ENCODE measurements around the gene UNCX.

Gene UNCX

DNA sequence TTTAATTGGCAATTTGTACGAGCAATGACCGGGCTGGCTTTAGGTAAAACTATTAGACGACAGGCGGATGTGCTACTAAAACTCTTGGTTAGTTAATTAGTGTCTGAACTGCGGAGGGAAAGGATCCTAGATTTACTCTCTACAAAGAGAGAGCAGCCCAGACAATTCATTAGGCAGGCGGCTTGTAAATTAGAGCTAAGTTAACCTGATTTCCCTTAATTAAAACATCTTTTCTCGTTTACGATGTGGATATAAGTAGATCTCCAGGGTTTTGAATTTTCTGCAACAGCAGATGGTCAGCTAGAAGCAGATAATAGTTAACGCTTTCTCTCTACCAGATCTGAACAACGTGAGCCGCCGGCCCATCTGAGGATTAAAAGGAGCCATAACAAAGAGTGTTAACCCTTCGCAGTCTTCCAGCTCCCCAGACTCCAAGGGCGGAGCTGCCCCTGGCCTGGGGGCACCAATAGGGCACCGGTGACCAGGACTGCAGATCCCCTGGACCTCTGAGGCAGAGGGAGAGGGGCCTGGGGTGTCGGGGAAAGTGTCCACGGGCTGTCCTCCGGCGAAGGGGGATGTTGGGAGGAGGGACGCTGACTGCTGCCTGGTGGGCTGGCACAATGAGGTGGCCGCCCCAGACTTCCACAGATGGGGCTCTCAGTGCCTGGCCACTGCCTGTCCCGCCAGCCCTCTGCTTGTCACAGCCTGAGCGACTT, 6.3 kb upstream of the UNCX start:
- H3K4me2 ChIP-seq (ENCODE audit: low read length, poor library complexity, severe bottlenecking) = no peak overlapping the region
- H3K9me3 ChIP-seq (ENCODE audit: control insufficient read depth, low read length) = peaks cover 5% of the 10 kb centered on the region

DNA sequence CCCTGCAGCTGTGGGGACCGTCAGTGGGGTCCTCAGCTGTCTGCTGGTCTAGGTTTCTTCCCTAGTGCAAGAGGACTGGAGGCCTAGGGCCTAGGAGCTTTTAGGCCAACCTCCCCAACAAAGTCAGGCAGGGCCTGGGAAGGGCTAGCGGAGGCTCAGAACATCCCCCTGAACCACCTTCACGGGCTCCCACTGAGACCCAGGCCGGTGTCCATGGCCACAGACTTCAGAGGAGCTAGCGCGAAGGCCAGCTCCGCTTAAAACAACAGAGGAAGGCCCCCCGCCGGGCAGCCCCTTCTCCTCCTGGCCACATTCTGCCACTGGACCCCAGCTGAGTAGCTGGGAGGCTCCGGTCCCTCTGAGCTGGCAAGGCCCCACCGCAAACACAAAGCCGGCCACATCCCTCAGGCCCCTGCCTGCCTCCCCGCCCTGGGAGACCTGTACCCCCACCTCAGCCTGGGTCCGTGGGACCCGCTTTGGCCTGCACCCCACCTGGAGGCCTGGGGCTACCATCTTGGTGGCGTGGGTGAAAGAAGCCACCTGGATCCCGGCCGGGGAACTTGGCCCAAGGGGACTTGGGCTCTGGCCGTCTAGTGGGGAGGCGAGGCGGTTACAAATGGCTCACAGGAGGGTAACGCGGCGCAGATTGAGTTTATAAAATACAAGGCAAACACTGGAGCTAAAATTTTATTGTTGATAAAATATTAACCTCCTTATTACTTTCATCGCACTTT, 5.4 kb upstream of the UNCX start:
- Histone ChIP-seq H3K14ac (ENCODE audit: low read length in 2 of 2) (no peak overlapping the region), H3K79me1 (replicated peaks; ENCODE audit: low read length, poor library complexity, severe bottlenecking) (no peaks in the 10 kb centered on the region), H2BK5ac (ENCODE audit: low read depth, low read length, poor library complexity, severe bottlenecking) (no peak overlapping the region), H3K27me3 (ENCODE audit: control insufficient read depth in 1 of 2, insufficient read depth in 1 of 2, low read length in 2 of 2) (peaks cover 85 to 87% of the 10 kb centered on the region in 2 experiments), H3K23ac (ENCODE audit: low read length in 2 of 2) (no peak overlapping the region), H4K8ac (ENCODE audit: low read length) (no peak overlapping the region), H3K9ac (ENCODE audit: low read length) (no peak overlapping the region), H3K9me3 (ENCODE audit: control insufficient read depth, low read length) (peaks cover 5% of the 10 kb centered on the region), H2AFZ (ENCODE audit: low read depth, low read length) (no peak overlapping the region), H3K4ac (ENCODE audit: low read depth in 1 of 2, low read length in 2 of 2) (no peak overlapping the region), H3K4me2 (ENCODE audit: low read length, poor library complexity, severe bottlenecking) (no peak overlapping the region), H3K4me1 (ENCODE audit: control insufficient read depth, insufficient read depth, low read depth, low read length) (peaks cover 12% of the 10 kb centered on the region), H2BK15ac (ENCODE audit: low read depth, poor library complexity, severe bottlenecking) (no peak overlapping the region), H4K91ac (ENCODE audit: low read length) (no peak overlapping the region), H3K4me3 (ENCODE audit: insufficient read depth in 1 of 2, low read depth in 1 of 2, low read length in 2 of 2) (no peak overlapping the region), H2BK120ac (ENCODE audit: low read depth, low read length) (no peak overlapping the region), H3K27ac (ENCODE audit: low read length, poor library complexity, severe bottlenecking) (no peak overlapping the region), H2BK12ac (ENCODE audit: low read length in 2 of 2) (no peak overlapping the region), H2AK5ac (ENCODE audit: low read length, severe bottlenecking) (no peak overlapping the region), H3K18ac (ENCODE audit: low read depth in 1 of 2, low read length in 2 of 2) (no peak overlapping the region), H3K36me3 (ENCODE audit: control insufficient read depth in 1 of 2, insufficient read depth in 2 of 2, low read depth in 1 of 2, low read length in 2 of 2) (no peaks in the 10 kb centered on the region)
- no peak for DNase-seq
- 60% methylated on average over 18 of the region's 25 CpGs for WGBS

More for the DNA sequence above, 6.3 kb upstream of the UNCX start:
- no peak overlapping the region for H3K18ac ChIP-seq (ENCODE audit: low read depth in 1 of 2, low read length in 2 of 2)
- H3K27me3 ChIP-seq (ENCODE audit: control insufficient read depth in 1 of 2, insufficient read depth in 1 of 2, low read length in 2 of 2) = peaks cover 84 to 85% of the 10 kb centered on the region in 2 experiments
- H4K91ac ChIP-seq (ENCODE audit: low read length) = no peak overlapping the region
- H3K9ac ChIP-seq (ENCODE audit: low read length) = no peak overlapping the region
- no peak overlapping the region for H2BK120ac ChIP-seq (ENCODE audit: low read depth, low read length)
- peaks cover 12% of the 10 kb centered on the region for H3K4me1 ChIP-seq (ENCODE audit: control insufficient read depth, insufficient read depth, low read depth, low read length)
- 28% methylated on average over 17 of the region's 23 CpGs for WGBS
- DNase-seq = no peak
- no peak overlapping the region for H2AK5ac ChIP-seq (ENCODE audit: low read length, severe bottlenecking)
- no peak overlapping the region for H3K4ac ChIP-seq (ENCODE audit: low read depth in 1 of 2, low read length in 2 of 2)
- no peak overlapping the region for H2AFZ ChIP-seq (ENCODE audit: low read depth, low read length)
- H2BK5ac ChIP-seq (ENCODE audit: low read depth, low read length, poor library complexity, severe bottlenecking) = no peak overlapping the region
- no peaks in the 10 kb centered on the region for H3K79me1 ChIP-seq (replicated peaks; ENCODE audit: low read length, poor library complexity, severe bottlenecking)
- H3K36me3 ChIP-seq (ENCODE audit: control insufficient read depth in 1 of 2, insufficient read depth in 2 of 2, low read depth in 1 of 2, low read length in 2 of 2) = no peaks in the 10 kb centered on the region
- no peak overlapping the region for H3K27ac ChIP-seq (ENCODE audit: low read length, poor library complexity, severe bottlenecking)
- no peak overlapping the region for H4K8ac ChIP-seq (ENCODE audit: low read length)
- no peak overlapping the region for H3K4me3 ChIP-seq (ENCODE audit: insufficient read depth in 1 of 2, low read depth in 1 of 2, low read length in 2 of 2)
- H3K14ac ChIP-seq (ENCODE audit: low read length in 2 of 2) = no peak overlapping the region
- no peak overlapping the region for H2BK15ac ChIP-seq (ENCODE audit: low read depth, poor library complexity, severe bottlenecking)
- H3K23ac ChIP-seq (ENCODE audit: low read length in 2 of 2) = no peak overlapping the region
- H2BK12ac ChIP-seq (ENCODE audit: low read length in 2 of 2) = no peak overlapping the region

DNA sequence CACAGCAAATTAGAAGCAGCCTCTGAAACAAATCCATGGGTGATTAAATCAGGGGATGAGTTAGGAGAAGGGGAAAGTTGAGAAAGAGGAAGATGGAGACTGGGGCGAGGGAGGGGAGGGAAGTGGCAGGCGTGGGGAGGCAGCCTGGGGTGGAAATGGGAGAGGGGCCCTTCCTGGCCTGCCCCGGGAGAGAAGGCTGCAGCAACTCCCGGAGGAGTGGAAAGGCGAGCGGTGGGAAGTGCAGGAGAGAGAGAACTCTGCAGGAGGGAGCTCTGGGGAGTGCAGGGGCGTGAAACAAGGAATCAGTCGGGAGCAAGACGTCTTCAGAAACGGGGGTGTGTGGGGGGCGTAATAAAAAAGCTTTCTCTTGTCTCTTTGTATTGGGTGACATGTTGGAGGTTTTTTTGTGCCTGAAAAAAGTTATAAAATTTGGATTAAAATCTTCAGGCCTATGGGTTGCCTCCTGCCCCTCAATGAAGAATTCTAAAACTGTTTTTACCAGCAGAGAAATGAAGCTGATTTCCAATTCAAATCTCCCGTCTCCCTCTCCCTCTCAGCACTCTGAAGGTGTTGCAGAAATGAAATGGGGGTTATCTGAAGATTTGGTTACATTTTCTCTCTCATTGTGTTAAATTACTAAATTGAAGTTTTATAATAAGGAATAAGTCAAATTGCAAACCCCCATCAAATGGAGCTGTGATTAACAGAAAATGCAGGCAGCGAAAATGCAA, 4.7 kb upstream of the UNCX start:
- H3K9me3 ChIP-seq (ENCODE audit: control insufficient read depth, low read length) = peaks cover 5% of the 10 kb centered on the region
- DNase-seq = no peak
- H3K36me3 ChIP-seq (ENCODE audit: control insufficient read depth in 1 of 2, insufficient read depth in 2 of 2, low read depth in 1 of 2, low read length in 2 of 2) = no peaks in the 10 kb centered on the region
- no peak overlapping the region for H3K14ac ChIP-seq (ENCODE audit: low read length in 2 of 2)
- no peaks in the 10 kb centered on the region for H3K79me1 ChIP-seq (replicated peaks; ENCODE audit: low read length, poor library complexity, severe bottlenecking)
- peaks cover 85 to 86% of the 10 kb centered on the region in 2 experiments for H3K27me3 ChIP-seq (ENCODE audit: control insufficient read depth in 1 of 2, insufficient read depth in 1 of 2, low read length in 2 of 2)
- no peak overlapping the region for H2BK120ac ChIP-seq (ENCODE audit: low read depth, low read length)
- H2BK15ac ChIP-seq (ENCODE audit: low read depth, poor library complexity, severe bottlenecking) = no peak overlapping the region
- no peak overlapping the region for H2BK5ac ChIP-seq (ENCODE audit: low read depth, low read length, poor library complexity, severe bottlenecking)
- WGBS = 7% methylated on average over 11 of the region's 13 CpGs
- H3K23ac ChIP-seq (ENCODE audit: low read length in 2 of 2) = no peak overlapping the region
- no peak overlapping the region for H3K4ac ChIP-seq (ENCODE audit: low read depth in 1 of 2, low read length in 2 of 2)
- H2AFZ ChIP-seq (ENCODE audit: low read depth, low read length) = no peak overlapping the region
- no peak overlapping the region for H3K4me2 ChIP-seq (ENCODE audit: low read length, poor library complexity, severe bottlenecking)
- no peak overlapping the region for H4K91ac ChIP-seq (ENCODE audit: low read length)
- no peak overlapping the region for H3K27ac ChIP-seq (ENCODE audit: low read length, poor library complexity, severe bottlenecking)
- no peak overlapping the region for H3K18ac ChIP-seq (ENCODE audit: low read depth in 1 of 2, low read length in 2 of 2)
- H2AK5ac ChIP-seq (ENCODE audit: low read length, severe bottlenecking) = no peak overlapping the region
- no peak overlapping the region for H3K9ac ChIP-seq (ENCODE audit: low read length)
- H2BK12ac ChIP-seq (ENCODE audit: low read length in 2 of 2) = no peak overlapping the region
- H3K4me1 ChIP-seq (ENCODE audit: control insufficient read depth, insufficient read depth, low read depth, low read length) = peaks cover 13% of the 10 kb centered on the region
- H4K8ac ChIP-seq (ENCODE audit: low read length) = no peak overlapping the region
- H3K4me3 ChIP-seq (ENCODE audit: insufficient read depth in 1 of 2, low read depth in 1 of 2, low read length in 2 of 2) = no peak overlapping the region
